Endothelial cell of coronary artery (primary cell): ENCODE results near the gene PROCA1. TPM values are rescaled to one million over a fixed set of nuclear protein-coding genes. Genes with fewer than 3 reads are reported as not detected.

Experiments used
- total RNA-seq: library from RNA; depleted of rRNA; stranded (reverse); fragments of >200 nt; gene quantifications from 2 replicates; pipeline ENCODE4 v1.2.3, GENCODE V29; 2014

The PROCA1 gene, protein sequence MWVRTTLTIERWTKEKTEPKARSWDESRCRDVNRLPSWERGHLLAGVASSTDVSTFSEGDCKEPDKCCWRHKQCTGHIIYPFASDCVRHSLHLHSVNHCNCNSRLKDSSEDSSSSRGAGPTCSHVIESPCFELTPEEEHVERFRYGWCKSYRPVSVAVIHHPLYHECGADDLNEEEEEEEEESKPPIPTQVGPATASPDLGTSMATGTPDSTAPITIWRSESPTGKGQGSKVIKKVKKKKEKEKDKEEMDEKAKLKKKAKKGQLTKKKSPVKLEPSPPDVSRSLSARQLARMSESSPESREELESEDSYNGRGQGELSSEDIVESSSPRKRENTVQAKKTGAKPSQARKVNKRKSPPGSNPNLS
- 0.81 and 0.94 TPM in 2 replicates for total RNA-seq

DNA sequence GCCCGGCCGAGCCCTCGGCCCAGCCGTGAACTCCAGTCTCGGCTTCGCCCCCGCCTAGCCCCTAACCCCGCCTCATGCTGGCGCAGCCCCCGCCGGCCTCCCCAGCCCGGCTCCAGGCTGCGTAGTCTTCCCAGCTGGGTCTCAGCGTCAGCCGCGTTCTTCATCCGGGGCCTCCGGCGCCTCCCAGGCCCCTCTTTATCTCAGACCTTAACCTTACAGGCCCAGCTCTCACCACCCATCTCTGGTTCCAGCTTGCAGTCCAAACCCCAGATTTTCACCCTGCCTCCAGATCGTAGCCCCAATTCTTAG, at the start of gene PROCA1:
Gene PROCA1, minus strand, starts transcription at position 166 of the 309 bp plus-strand sequence. CDS start 228 bp downstream, outside the sequence.

DNA sequence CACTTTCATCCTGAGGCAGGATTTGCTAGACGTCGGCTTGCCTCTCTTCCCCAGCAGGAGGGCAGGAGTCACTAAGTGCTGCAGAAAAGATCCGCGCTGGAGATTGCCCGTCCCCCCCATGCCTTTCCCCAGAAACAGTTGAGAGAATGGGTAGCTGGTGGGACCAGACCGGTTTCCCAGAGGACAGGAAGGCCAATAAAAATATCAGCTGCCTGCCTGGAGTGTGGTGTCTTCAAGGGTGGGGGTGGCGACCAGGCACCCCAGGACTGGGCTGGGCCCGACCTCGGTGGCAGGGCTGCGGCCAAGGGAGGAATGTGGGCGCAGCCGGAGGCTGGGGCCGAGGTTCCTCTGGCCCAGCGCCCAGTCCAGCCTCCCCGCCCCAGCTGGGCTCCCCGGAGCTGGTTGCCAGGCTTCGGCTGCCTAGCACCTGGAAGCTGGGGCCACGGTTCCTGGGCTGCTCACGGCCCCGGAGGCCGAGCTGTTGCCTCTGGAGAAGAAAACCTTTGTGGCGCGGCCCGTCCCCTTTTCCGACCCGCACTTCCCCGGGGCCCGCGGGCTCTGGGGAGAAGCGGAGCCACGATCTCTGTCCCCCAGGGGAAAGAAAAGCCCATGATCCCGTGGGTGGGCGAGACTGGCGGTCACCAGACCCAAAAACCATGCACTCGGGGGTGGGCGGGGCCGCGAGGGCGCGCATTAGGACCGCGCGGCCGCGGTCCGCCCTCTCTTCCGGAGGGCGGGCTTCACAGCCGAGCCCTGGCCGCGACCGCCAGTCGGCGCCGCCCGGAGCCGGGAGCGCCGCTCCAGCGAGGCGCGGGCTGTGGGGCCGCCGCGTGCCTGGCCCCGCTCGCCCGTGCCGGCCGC, 31.8 kb upstream of the PROCA1 start, which contains the start of gene TRAF4:
Gene TRAF4, plus strand, starts transcription at position 769 of the 861 bp plus-strand sequence. CDS start 102 bp downstream, outside the sequence.

DNA sequence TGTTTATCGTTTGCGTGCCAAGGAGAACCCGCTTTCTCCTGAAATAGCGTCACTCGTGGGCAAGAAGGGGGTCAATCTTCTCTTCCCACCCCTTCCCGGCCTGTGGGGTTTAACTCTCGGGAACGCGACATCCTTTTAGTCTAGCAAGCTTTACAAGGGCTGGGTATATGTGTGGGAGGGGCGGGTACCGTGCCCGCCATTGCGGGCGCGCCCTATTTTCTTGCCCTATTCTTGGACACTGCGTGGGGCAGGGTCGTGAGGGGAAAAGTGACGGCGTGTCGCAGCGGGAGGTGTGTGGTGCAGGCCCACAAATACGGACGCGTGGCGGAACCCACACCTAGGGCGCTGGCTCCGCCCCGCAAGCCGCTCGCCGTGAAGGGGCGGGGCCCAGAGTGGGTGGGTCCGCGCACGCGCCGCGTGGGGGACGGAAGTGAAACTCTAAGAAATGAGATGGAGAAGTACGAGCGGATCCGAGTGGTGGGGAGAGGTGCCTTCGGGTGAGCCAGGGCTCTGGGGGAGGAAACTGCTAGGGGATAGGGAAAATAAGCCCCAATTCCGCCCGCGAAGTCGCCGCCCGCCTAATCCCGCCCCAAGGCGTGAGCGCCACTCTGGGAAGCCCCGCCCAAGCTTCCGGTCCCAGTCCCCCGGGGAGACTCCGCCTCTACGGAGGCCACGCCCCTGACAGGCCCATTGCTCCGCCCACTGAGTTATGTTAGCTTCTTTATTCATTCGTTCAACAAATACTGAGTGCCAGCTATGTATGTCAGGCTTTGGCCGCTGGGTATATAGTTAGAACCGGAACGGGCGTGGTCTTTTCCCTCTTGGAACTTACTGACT, 16.9 kb upstream of the PROCA1 start, which contains the start of gene NEK8:
Gene NEK8, plus strand, starts transcription at position 425 of the 837 bp plus-strand sequence. Its CDS starts 26 bp downstream, at position 451.

DNA sequence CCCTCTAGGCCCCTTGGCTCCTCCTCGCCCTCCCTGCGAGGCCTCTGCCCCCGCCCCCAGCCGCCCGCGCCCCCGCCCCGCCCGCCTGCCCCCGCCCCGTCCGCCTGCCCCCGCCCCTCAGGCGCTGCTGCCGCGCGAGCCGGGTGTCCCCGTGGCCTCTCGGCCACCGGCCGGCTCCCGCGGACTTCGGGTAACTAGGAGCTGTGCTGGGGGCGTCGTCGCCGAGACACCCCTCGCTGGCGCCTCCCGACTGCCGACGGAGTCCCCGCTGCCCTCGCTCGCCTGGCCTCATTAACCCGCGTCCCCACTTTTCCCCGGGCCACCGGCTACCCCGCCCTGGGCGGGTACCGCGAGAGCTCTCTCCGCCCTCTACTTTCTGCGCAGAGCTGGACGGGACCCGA, 14.5 kb upstream of the PROCA1 start, which contains the start of gene TLCD1:
Gene TLCD1, minus strand, starts transcription at position 8 of the 401 bp plus-strand sequence. CDS start 136 bp downstream, outside the sequence.

DNA sequence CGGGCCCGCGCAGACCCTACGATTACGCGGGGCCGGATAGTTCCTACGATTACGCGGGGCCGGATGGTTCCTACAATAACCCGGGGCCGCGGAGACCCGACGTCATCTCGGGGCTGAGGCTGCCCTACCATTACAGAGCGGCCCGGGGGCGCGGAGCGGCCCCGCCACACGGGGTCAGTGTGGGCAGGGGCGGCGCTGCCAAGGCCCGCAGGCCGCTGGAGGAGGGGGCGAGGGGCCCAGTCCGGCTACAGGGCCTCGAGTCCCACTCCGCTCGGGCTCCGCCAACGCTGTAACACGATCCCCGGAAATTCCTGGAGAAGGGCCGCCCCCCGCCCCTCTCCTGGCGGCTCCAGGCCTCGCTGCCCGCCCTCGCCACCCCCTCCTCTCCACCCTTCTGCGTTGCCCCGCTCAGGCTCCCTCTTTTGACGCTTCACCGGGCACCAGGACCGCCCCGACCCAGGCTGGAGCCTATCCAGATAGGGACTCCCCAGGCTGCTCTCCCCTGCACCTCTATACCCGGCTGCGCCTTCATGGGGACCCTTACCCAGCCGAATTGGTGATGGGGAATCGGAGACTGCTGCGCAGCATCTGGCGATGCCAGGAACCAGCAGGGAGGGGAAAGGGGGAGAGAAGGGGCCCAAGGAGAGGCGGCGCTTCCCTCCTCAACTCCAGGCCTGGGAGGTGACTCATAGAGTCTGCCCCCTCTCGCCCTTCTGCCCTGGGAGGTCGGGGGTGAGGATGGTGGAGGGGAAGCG, 6.1 kb upstream of the PROCA1 start, which contains the start of gene RAB34:
Gene RAB34, minus strand, starts transcription at position 291 of the 755 bp plus-strand sequence. CDS start 602 bp downstream, outside the sequence.

DNA sequence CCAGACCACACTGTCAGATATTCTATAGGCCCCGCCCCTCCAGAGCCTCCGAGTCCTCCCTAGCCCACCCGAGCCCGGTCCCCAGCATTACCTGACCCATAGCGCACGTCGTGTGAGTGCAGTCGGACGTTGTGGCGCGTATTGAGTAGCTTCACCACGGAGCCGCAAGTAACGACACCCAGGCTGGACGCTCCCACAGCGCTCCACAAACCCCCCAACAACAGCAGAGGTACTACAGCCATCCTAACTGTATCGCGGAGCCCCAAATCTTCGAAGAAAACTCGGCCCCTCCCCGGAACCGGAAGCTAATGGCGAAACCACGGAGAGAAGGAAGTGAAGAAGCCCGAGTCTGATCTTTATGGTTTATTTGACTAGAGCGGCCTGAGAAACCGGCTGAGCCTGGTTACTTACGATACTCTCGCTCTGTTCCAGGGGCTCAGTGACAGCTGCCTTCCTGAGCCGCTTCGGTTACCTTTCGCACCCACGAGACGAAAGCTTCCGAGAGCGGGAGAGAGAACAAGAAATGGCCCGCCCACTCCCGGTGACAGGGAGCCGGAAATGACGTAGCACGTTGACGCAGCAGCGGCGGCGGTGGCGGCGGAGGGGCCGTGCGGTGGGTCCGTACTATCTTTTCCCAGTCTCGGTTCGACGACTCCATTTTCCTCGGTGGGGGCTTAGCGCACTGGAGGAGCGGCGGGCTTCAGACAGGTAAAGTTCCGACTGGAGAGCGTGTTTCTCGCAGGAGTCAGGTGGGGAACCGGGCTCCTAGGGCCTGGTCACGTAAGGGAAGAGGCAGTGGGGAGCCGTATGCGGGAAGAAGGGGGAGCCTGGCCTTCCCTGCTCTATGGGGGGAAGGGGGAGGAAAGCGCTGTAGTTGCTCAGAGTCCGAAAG, 49.8 kb downstream of the PROCA1 start, which contains the start of the genes SDF2 and SUPT6H:
Gene SDF2, minus strand, starts transcription at position 272 of the 892 bp plus-strand sequence. Its CDS starts 30 bp downstream, at position 242.
Gene SUPT6H, plus strand, starts transcription at position 571 of the 892 bp plus-strand sequence. CDS start 11,197 bp downstream, outside the sequence.

Other genes with a start within 250 kb of the PROCA1 start
- not detected in 2 replicates for gene SLC13A2, start 238.2 kb downstream of the PROCA1 start, total RNA-seq
- not detected in 2 replicates for gene FOXN1, start 205.5 kb downstream of the PROCA1 start, total RNA-seq
- gene UNC119, start 159.3 kb downstream of the PROCA1 start, total RNA-seq: 17.1 and 20.6 TPM in 2 replicates
- 36.9 and 56.0 TPM in 2 replicates for gene PIGS, start 140.4 kb downstream of the PROCA1 start, total RNA-seq
- gene ALDOC, start 135.0 kb downstream of the PROCA1 start, total RNA-seq: 13.5 and 37.7 TPM in 2 replicates
- 14.8 and 35.4 TPM in 2 replicates for gene SPAG5, start 112.9 kb downstream of the PROCA1 start, total RNA-seq
- gene RSKR, start 97.7 kb downstream of the PROCA1 start, total RNA-seq: 4.3 and 5.6 TPM in 2 replicates
- gene BLTP2, start 66.7 kb downstream of the PROCA1 start, total RNA-seq: 193 and 195 TPM in 2 replicates
- gene SDF2, start 50.0 kb downstream of the PROCA1 start, total RNA-seq: 67.7 and 70.2 TPM in 2 replicates
- 43.0 and 53.9 TPM in 2 replicates for gene SUPT6H, start 49.7 kb downstream of the PROCA1 start, total RNA-seq
- 47.1 and 74.8 TPM in 2 replicates for gene RAB34, start 6.0 kb upstream of the PROCA1 start, total RNA-seq
- 1,119 and 1,150 TPM in 2 replicates for gene RPL23A, start 8.1 kb upstream of the PROCA1 start, total RNA-seq
- 1.3 and 1.7 TPM in 2 replicates for gene TLCD1, start 14.3 kb upstream of the PROCA1 start, total RNA-seq
- 1.1 and 2.4 TPM in 2 replicates for gene NEK8, start 16.9 kb upstream of the PROCA1 start, total RNA-seq
- 35.3 and 40.6 TPM in 2 replicates for gene TRAF4, start 32.1 kb upstream of the PROCA1 start, total RNA-seq
- 3.2 and 6.3 TPM in 2 replicates for gene FAM222B, start 130.9 kb upstream of the PROCA1 start, total RNA-seq
- gene ERAL1, start 143.1 kb upstream of the PROCA1 start, total RNA-seq: 21.7 and 23.3 TPM in 2 replicates
- gene FLOT2, start 185.8 kb upstream of the PROCA1 start, total RNA-seq: 59.1 and 62.1 TPM in 2 replicates
- gene DHRS13, start 191.2 kb upstream of the PROCA1 start, total RNA-seq: 3.1 and 5.2 TPM in 2 replicates
- 8.8 and 16.3 TPM in 2 replicates for gene PHF12, start 239.6 kb upstream of the PROCA1 start, total RNA-seq